PC-9 (cell line): Measurements from ENCODE around the gene CLCN2. TPM values are rescaled to one million over a fixed set of nuclear protein-coding genes. Genes with fewer than 3 reads are reported as not detected.

Experiments used
- BruUV-seq: library from RNA; stranded (reverse); fragments of 400-500 nt; replicated peaks from 2 replicates; lab custom pipeline; 2021; lab: Mats Ljungman, UMichigan
- CTCF ChIA-PET: fragments of 300-600 bp; sonication (Branson Sonifier 250); formaldehyde crosslinking; loops from one replicate; lab custom pipeline; 2022; ENCODE audit warnings: antibody characterized with exemption; lab: Charles Lee
- POLR2A ChIA-PET: fragments of 300-600 bp; sonication (Branson Sonifier 250); formaldehyde crosslinking; loops from one replicate; lab custom pipeline; 2022; ENCODE audit warnings: antibody characterized with exemption; ENCODE audit not compliant: unreplicated experiment; lab: Charles Lee
- DNase-seq, 2 experiments: peaks; one replicate each; pipeline versions ENCODE4 v3.0.0 to v3.0.0-alpha.2; 2015 to 2022; ENCODE audit warnings: mixed read lengths in 1 of 2
- H2AFZ ChIP-seq: fragments of 200-600 bp; sonication (generic); 2 replicates; pipeline ENCODE4 v1.8.1; 2017; ENCODE audit warnings: antibody characterized with exemption
- H3F3A ChIP-seq: fragments of 200-600 bp; sonication (generic); 2 replicates; pipeline ENCODE4 v1.8.1; 2017; ENCODE audit warnings: antibody characterized with exemption, mild to moderate bottlenecking, low read depth; ENCODE audit not compliant: insufficient read depth
- H3K27ac ChIP-seq: fragments of 200-600 bp; sonication (generic); 2 replicates; pipeline ENCODE4 v1.6.1; 2016; ENCODE audit warnings: mixed run types
- H3K27me3 ChIP-seq: fragments of 200-600 bp; sonication (generic); 2 replicates; pipeline ENCODE4 v1.6.1; 2016; ENCODE audit warnings: low read depth, mixed run types; ENCODE audit not compliant: insufficient read depth
- H3K36me3 ChIP-seq: fragments of 200-600 bp; sonication (generic); 2 replicates; pipeline ENCODE4 v1.6.1; 2016; ENCODE audit warnings: low read depth, mixed run types
- H3K4me1 ChIP-seq: fragments of 200-600 bp; sonication (generic); replicated peaks from 2 replicates; pipeline ENCODE4 v1.6.1; 2016; ENCODE audit warnings: mixed run types; ENCODE audit not compliant: insufficient read depth
- H3K4me2 ChIP-seq: fragments of 200-600 bp; sonication (generic); 2 replicates; pipeline ENCODE4 v1.6.1; 2017; ENCODE audit warnings: mixed run types
- H3K4me3 ChIP-seq: fragments of 200-600 bp; sonication (generic); 2 replicates; pipeline ENCODE4 v1.6.1; 2016; ENCODE audit warnings: mixed run types
- H3K79me2 ChIP-seq: fragments of 200-600 bp; sonication (generic); 2 replicates; pipeline ENCODE4 v1.6.1; 2017; ENCODE audit warnings: low read depth, mixed run types
- H3K9me2 ChIP-seq: fragments of 200-600 bp; sonication (generic); 2 replicates; pipeline ENCODE4 v1.8.1; 2017; ENCODE audit warnings: mild to moderate bottlenecking; ENCODE audit not compliant: insufficient read depth
- H3K9me3 ChIP-seq: fragments of 200-600 bp; sonication (generic); 2 replicates; pipeline ENCODE4 v1.8.1; 2016; ENCODE audit warnings: low read depth; ENCODE audit not compliant: insufficient read depth
- H4K20me1 ChIP-seq: fragments of 200-600 bp; sonication (generic); 2 replicates; pipeline ENCODE4 v1.8.1; 2017; ENCODE audit not compliant: insufficient read depth
- EZH2 ChIP-seq: fragments of 200-600 bp; sonication (generic); IDR thresholded peaks from 2 replicates; pipeline ENCODE4 v1.8.0; 2017; ENCODE audit warnings: antibody characterized with exemption, low read depth
- intact Hi-C: fragments of 100-400 bp; cut with micrococcal nuclease; formaldehyde crosslinking; loops from one replicate; pipeline ENCODE4 v1.10.0; 2022; ENCODE audit not compliant: unreplicated experiment
- total RNA-seq: library from RNA; stranded (reverse); gene quantifications from 2 replicates; pipeline ENCODE4 v1.2.3, GENCODE V29; 2021
- TF ChIP-seq, protein P1 (sequence below): fragments of 200-600 bp; sonication (generic); conservative IDR thresholded peaks from 2 replicates; pipeline ENCODE4 v1.6.1; 2017; ENCODE audit warnings: mixed run types, antibody characterized with exemption, mild to moderate bottlenecking, moderate library complexity

Gene CLCN2
- total RNA-seq, 1 experiment from 2014 or later: 27.1 TPM

DNA sequence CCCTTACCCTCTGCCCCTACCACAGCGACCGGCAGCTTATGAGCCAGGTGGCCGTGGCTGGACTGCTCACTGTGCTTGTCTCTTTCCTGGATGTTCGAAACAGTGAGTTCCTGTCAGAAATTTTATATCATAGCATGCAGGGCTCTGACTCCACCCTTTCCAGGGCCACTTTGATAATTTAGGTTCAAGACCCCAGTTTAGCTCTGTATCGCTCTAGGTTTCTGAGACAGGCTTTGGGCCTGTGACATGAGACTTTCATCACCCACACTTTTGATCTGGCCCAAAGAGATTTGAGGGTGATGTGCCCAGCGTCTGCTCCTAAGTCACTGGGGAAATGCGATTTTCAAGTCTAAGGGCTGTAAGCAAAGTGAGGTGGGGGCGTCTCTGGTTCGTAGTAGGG is 53.5 kb downstream of the CLCN2 start:
- Histone ChIP-seq H3K4me1 (no peaks in the 10 kb centered on the region), H3K36me3 (peaks cover 50% of the 10 kb centered on the region), H2AFZ (no peak overlapping the region), H3K9me3 (no peaks in the 10 kb centered on the region), H3K4me3 (no peak overlapping the region), H3K27me3 (no peaks in the 10 kb centered on the region), H4K20me1 (peaks cover 39% of the 10 kb centered on the region), H3K9me2 (no peaks in the 10 kb centered on the region), H3K4me2 (no peak overlapping the region), H3F3A (peaks cover 93% of the 10 kb centered on the region), H3K27ac (no peak overlapping the region), H3K79me2 (peaks cover 20% of the 10 kb centered on the region)
- no peak for DNase-seq
- BruUV-seq: no TSS peak
- POLR2A ChIA-PET: no interaction called here
- CTCF ChIA-PET: no interaction called here
- intact Hi-C loops: no loop called here
- no peak for TF ChIP-seq EZH2
- TF ChIP-seq, protein P1, sequence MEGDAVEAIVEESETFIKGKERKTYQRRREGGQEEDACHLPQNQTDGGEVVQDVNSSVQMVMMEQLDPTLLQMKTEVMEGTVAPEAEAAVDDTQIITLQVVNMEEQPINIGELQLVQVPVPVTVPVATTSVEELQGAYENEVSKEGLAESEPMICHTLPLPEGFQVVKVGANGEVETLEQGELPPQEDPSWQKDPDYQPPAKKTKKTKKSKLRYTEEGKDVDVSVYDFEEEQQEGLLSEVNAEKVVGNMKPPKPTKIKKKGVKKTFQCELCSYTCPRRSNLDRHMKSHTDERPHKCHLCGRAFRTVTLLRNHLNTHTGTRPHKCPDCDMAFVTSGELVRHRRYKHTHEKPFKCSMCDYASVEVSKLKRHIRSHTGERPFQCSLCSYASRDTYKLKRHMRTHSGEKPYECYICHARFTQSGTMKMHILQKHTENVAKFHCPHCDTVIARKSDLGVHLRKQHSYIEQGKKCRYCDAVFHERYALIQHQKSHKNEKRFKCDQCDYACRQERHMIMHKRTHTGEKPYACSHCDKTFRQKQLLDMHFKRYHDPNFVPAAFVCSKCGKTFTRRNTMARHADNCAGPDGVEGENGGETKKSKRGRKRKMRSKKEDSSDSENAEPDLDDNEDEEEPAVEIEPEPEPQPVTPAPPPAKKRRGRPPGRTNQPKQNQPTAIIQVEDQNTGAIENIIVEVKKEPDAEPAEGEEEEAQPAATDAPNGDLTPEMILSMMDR: no peak

DNA sequence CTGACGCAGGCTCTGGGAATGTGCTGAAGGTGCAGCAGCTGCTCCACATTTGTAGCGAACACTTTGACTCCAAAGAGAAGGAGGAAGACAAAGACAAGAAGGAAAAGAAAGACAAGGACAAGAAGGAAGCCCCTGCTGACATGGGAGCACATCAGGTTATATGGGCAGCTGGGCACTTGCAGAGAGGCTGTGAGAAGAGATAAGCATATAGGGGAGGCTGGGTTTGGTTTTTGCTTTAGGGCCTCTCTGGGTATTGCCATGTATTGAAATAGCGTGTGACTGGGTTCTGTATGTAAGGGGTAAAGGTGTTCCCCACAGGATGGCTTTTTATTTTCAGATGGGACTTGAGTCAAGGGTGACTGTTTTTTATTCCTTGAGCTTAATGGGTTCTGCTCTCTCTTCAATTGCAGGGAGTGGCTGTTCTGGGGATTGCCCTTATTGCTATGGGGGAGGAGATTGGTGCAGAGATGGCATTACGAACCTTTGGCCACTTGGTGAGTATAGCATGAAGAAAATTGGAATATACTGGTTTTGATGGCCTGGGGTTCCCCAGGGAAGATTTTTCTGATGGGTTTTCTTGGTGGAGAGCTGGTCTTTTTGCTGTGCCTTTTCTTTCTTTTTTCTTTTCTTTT is 54.9 kb downstream of the CLCN2 start:
- Histone ChIP-seq H3F3A (peaks cover 94% of the 10 kb centered on the region), H3K9me2 (no peaks in the 10 kb centered on the region), H3K9me3 (no peaks in the 10 kb centered on the region), H3K79me2 (peaks cover 35% of the 10 kb centered on the region), H3K27ac (no peak overlapping the region), H2AFZ (no peak overlapping the region), H3K27me3 (no peaks in the 10 kb centered on the region), H4K20me1 (peaks cover 52% of the 10 kb centered on the region), H3K4me2 (no peak overlapping the region), H3K4me3 (no peak overlapping the region), H3K4me1 (peaks cover 2% of the 10 kb centered on the region; the same call in 1 of the 2 replicates), H3K36me3 (peaks cover 64% of the 10 kb centered on the region)
- intact Hi-C loops: no loop called here
- ChIA-PET POLR2A (no interaction called here), CTCF (interaction anchor here (0.6 kb wide), 2 partner anchors 41 to 60 kb away, joined by 3 read pairs; no protein-coding TSS in a partner anchor)
- DNase-seq: no peak
- TSS peak; percentile 1 for BruUV-seq
- TF ChIP-seq, protein P1: no peak
- TF ChIP-seq EZH2: no peak

DNA sequence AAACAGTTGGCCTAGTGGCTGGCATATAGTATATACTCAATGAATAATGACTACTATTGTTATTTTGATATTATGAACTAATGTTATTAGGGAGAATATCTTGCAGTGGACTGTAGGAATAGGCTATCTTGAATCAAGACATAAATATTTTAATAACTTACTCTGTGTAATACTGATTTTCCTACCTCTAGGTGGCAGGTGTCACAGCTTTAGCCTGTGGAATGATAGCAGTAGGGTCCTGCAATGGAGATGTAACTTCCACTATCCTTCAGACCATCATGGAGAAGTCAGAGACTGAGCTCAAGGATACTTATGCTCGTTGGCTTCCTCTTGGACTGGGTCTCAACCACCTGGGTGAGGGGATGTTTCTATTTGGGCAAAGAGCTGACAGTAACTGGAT is 55.8 kb downstream of the CLCN2 start:
- Histone ChIP-seq H4K20me1 (peaks cover 60% of the 10 kb centered on the region), H3K4me3 (no peak overlapping the region), H3K4me1 (peaks cover 10% of the 10 kb centered on the region), H3K79me2 (peaks cover 43% of the 10 kb centered on the region), H3K36me3 (peaks cover 73% of the 10 kb centered on the region), H3K27ac (no peak overlapping the region), H3K9me2 (no peaks in the 10 kb centered on the region), H3K27me3 (no peaks in the 10 kb centered on the region), H3K9me3 (no peaks in the 10 kb centered on the region), H2AFZ (no peak overlapping the region), H3F3A (peaks cover 94% of the 10 kb centered on the region), H3K4me2 (no peak overlapping the region)
- CTCF ChIA-PET: interaction anchor here (0.6 kb wide), 1 partner anchor 59 kb away, joined by 3 read pairs; no protein-coding TSS in a partner anchor
- POLR2A ChIA-PET: interaction anchor here (0.6 kb wide), 1 partner anchor 24 kb away, joined by 5 read pairs; no protein-coding TSS in a partner anchor
- DNase-seq: peak in 1 of 2 experiments; percentile 55
- BruUV-seq: no TSS peak
- TF ChIP-seq, protein P1: peak; percentile 66
- TF ChIP-seq EZH2: no peak
- intact Hi-C loops: no loop called here
